22Rv1 (cell line): ENCODE data around the gene SMIM35.

ENCODE experiments used
- H3K27ac ChIP-seq: fragments of 450-650 bp; 2 replicates; pipeline ENCODE4 v1.5.1; 2017
- CTCF ChIP-seq: fragments of 450-650 bp; IDR thresholded peaks from 2 replicates; pipeline ENCODE4 v1.5.1; 2017; ENCODE audit warnings: mild to moderate bottlenecking
- ZFX ChIP-seq: fragments of 450-650 bp; IDR thresholded peaks from 2 replicates; pipeline ENCODE4 v1.6.1; 2017; ENCODE audit warnings: antibody characterized with exemption, borderline replicate concordance

Gene SMIM35

GRCh38 chr11:118004543-118005223, 82.1 kb downstream of the SMIM35 start:
- TF ChIP-seq ZFX (no peak), CTCF (no peak)
- no peak overlapping the region for H3K27ac ChIP-seq

GRCh38 chr11:118003456-118003855, 83.3 kb downstream of the SMIM35 start:
- H3K27ac ChIP-seq, result no peak overlapping the region
- TF ChIP-seq CTCF (no peak), ZFX (no peak)

- TF ChIP-seq ZFX (no peak), CTCF (no peak)
- no peak overlapping the region for H3K27ac ChIP-seq
These were observed 84.0 kb downstream of the SMIM35 start for GRCh38 chr11:118002541-118003423.

GRCh38 chr11:118002010-118002540, 84.7 kb downstream of the SMIM35 start:
- TF ChIP-seq ZFX (no peak), CTCF (no peak)
- no peak overlapping the region for H3K27ac ChIP-seq

GRCh38 chr11:118001494-118001971, 85.2 kb downstream of the SMIM35 start:
- TF ChIP-seq ZFX (no peak), CTCF (no peak)
- H3K27ac ChIP-seq, result no peak overlapping the region

- H3K27ac ChIP-seq, result no peak overlapping the region
- TF ChIP-seq CTCF (no peak), ZFX (no peak)
These were observed 85.9 kb downstream of the SMIM35 start for GRCh38 chr11:118000850-118001228.
